GM12801 (cell line): ENCODE measurements around the gene SH3RF3.

Experiments
- CTCF ChIP-seq: IDR thresholded peaks from one replicate; pipeline ENCODE4 v1.5.1; 2011; ENCODE audit warnings: control low read depth; ENCODE audit not compliant: insufficient read length; ENCODE audit errors: extremely low read depth

SH3RF3 gene

DNA sequence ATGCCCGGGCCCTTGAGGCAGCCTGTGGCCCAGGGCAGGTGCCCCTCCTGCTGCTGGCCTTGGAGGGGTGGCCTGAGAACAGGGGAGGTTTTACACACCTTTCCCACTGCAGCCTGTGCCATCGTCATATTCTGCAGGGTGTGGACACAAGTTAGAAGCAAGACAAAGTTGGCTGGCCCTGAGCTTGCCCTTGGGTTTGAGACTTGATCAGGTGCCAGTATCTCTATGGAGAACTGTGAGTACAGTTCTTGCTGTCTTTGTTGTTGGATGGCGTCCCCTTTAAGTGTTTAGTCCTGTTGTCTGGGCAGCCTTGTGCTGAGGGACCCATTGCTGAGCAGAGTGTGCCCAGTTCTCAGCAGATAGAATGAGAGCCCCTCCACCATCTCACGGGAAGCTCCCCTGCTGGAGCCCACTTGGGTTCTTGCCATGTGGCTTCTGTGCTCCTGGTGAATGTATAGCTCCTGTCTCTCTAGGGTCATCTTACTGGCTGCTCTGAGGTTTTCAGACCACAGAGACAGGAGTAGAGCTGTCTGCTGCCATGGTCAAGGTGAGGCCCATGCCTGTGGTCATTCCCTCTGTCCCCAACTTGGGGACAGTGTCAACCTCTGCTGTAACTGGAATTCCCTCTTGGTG is 115.9 kb downstream of the SH3RF3 start:
- no peak for TF ChIP-seq CTCF

DNA sequence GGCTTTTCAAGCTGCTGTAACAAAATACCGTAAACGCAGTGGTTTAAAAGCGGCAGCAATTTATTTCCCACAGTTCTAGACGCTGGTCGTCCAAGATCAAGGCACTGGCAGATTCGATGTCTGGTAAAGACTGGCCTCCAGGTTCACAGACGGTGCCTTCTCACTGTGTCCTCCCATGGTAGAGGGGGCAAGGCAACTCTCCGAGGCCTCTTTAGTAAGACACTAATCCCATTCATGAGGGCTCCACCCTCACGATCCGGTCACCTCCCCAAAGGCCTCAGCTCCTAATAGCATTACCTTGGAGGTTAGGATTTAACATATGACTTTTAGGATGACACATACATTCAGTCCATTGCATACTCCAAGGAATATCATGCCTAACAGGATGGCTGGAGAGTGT is 117.2 kb downstream of the SH3RF3 start:
- TF ChIP-seq CTCF = no peak

DNA sequence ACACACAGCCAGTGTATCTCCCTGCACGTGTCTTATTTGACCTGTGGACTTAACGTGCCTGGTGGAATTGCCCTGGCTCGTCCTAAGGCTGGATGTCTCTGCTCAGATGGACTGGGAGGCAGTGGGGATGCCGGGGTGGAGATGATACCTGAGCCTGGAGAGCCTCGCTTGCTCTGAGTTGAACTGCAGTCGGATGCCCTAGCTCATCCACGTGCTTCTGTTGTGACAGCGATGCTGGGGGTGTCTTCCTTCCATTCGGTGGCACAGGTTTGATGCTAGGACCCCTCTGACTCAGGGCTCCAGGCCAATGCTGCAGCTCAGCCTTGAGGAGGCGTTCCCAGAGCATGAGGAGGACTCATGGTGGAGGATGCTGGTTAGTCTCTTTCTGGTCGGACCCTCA is 117.6 kb downstream of the SH3RF3 start:
- no peak for TF ChIP-seq CTCF

- TF ChIP-seq CTCF = no peak
Observed at GRCh38 chr2:109247340-109247739, 118.3 kb downstream of the SH3RF3 start.

- TF ChIP-seq CTCF = no peak
Observed at GRCh38 chr2:109247812-109248211, 118.8 kb downstream of the SH3RF3 start.

GRCh38 chr2:109248590-109248989 is 119.6 kb downstream of the SH3RF3 start:
- no peak for TF ChIP-seq CTCF

- no peak for TF ChIP-seq CTCF
Observed at GRCh38 chr2:109253217-109253616, 124.2 kb downstream of the SH3RF3 start.
